GM18508 (cell line): ENCODE measurements around the gene RSPH10B2.
"Not testable (repeated sequence)": the region's sequence is repeated elsewhere in the genome, so short reads cannot be mapped to it uniquely, and the experiment has no call there.

Source experiments
- ATAC-seq: cut with Tn5 transposase; IDR thresholded peaks from one replicate; pipeline ENCODE4 v1.9.1; 2021; ENCODE audit warnings: moderate number of reproducible peaks; ENCODE audit not compliant: insufficient read depth, unreplicated experiment

Gene RSPH10B2

DNA sequence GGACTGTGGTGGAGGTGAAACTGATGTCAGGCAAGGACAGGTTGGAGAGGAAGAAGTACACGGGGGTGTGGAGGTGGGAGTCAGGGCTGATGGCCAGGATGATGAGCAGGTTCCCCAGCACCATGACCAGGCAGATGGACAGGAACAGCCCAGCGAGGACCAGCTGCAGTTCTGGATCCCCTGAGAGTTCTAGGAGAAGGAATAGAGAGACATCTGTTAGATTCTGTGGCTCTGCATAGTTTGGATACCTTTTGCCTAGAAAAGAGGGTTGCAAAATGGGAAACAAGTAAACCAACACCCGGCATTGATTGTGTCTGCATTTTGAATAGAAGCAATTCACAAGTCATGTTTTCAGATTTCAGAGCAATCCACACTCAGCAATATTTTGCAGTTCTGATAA lies 81.6 kb downstream of the RSPH10B2 start:
- not testable (repeated sequence) for ATAC-seq

DNA sequence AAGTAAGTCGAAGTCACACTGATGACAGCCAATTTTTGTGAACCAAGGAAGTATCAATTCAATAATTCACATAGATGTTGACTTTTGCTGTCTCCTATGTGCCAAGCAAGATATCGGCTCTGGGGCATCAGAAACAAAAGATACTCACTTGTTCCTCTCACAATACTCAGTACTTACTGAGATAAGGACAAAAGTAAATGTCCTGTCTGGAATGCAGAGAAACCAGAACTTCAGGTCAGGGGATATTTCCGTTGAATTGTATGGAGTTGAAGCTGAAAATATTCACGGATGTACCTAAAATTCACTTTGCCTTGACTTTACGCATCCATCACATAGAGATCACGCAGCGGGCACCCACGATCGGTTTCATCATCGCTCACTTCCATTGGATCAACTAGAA lies 83.2 kb downstream of the RSPH10B2 start:
- not testable (repeated sequence) for ATAC-seq

DNA sequence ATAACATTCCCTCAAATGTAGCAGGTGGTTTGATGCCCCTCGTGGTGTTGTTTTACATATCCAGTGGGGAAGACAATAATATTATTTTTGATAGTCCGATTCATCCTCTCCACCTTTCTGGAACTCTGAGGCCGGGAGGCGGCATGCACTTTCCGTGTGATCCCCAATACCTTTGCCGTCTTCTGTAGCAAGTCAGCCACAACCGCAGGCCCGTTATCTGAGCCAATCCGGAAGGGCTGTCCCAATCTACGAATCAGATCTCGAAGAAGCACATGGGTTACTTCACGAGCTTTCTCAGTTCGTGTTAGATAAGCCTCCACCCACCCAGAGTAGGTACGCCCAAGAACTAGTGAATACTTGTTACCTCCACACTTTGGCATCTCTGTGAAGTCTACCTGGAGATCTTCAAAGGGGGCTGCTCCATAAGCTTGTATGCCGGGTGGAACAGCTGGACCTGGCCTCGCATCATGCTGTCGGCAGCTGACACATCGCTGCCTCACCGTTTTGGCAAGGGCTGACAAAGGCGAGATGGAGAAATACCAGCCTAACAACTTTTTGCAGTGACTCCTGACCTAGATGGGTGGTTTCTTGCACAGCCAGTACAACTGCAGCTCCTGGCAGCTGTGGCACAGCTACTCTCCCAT lies 88.5 kb downstream of the RSPH10B2 start:
- not testable (repeated sequence) for ATAC-seq

DNA sequence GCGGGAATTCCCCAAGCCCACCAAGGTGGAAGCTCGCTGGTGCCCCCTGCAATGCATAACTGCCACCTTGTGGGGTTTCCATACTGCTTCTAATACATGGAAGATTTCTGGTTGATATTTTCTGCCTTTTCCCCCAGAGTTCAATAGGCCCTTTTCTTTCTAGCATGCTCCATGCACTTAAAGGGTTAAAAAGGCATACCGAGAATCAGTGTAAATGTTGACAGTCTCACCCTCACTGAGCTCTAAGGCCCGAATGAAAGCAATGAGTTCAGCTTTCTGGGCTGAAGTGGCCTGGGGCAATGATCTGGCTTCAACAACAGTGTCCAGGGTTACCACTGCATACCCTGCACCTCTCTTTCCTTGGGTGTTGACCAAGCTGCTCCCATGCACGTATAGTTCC lies 89.2 kb downstream of the RSPH10B2 start:
- ATAC-seq = not testable (repeated sequence)

DNA sequence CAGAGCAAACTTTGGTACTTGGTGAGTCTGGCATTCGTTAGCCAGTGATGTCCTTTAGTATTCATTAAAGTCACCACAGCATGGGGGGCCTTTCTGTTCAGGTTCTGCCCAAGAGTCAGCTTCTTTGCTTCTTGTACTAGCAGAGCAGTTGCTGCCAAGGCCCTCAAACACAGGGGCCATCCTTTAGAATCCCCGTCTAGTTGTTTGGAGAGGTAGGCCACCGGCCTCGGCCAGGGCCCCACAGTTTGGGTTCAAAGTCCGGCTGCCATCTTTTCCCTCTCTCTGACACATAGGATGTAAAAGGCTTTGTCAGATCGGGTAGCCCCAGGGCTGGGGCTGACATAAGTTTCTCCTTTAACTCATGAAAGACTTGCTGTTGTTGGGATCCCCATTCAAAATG lies 89.8 kb downstream of the RSPH10B2 start:
- not testable (repeated sequence) for ATAC-seq

DNA sequence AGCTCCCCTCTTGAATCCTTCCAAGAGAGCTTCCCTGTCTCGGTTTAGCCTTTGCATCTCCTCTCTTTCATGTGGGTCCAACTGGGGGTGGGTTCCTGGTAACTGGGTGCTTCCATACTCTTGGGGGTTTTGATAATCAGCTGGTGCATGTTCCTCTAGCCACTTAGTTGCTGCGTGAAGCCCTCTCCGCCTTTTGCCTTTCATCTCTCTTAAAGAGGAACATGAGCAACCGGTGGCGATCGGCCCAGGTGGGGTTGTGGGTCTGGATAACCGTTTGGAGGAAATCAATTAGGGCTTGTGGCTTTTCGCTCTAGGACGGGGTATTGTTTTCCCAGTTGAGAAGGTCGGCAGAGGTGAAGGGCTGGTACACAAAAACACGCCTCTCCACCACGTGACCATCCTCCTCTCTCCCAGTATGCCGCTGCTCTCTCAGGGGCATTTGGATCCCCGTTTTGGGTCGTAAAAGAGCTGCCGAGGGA lies 92.1 kb downstream of the RSPH10B2 start:
- ATAC-seq = not testable (repeated sequence)

DNA sequence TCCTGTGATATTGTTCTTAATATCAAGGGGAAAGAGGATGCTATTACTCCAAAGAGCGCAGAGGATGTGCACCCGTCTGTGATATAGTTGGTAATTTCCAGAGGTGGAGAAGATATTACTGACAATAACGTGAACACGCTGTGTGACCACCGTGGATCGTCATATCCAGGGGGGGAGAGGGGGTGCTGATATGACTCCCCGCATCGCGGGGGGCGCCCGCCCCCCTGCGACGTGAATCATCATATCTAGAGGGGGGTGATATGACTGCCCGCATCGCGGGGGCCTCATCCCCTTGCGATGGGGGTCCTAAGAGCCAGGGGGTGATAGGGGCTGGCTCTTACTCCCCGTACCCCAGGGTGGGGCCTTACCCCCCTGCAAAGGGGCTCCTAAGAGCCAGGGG lies 93.8 kb downstream of the RSPH10B2 start:
- not testable (repeated sequence) for ATAC-seq
